ENCODE measurements around the gene CCNB1. TPM values are rescaled to one million over a fixed set of nuclear protein-coding genes. Genes with fewer than 3 reads are reported as not detected.

Gene CCNB1
- total RNA-seq, 1 experiment from 2014 or later: 281 TPM

GRCh38 chr5:69209602-69210001 lies 42.7 kb downstream of the CCNB1 start:
- ChIA-PET POLR2A (no interaction called here), RAD21 (ENCODE audit: low non-redundant PET in 1 of 2, low total read pairs in 2 of 2, uncharacterized antibody in 2 of 2, unreplicated experiment in 2 of 2) (no interaction called here), CTCF (no interaction called here)
- intact Hi-C loops (cut with micrococcal nuclease): loop anchor here (10.0 kb wide), 1 partner anchor 115 kb away; the partner anchor contains the start of gene SLC30A5
- no peak overlapping the region for H3K4me3 ChIP-seq (replicated peaks in 1 of 2; ENCODE audit: low read depth in 1 of 2, low read length in 2 of 2)
- ATAC-seq (no peak), DNase-seq (ENCODE audit: low read depth, low spot score) (no peak)
- no peaks in the 10 kb centered on the region for H3K27me3 ChIP-seq (ENCODE audit: insufficient read depth, low read length)
- H3K9ac ChIP-seq (ENCODE audit: low read length): no peak overlapping the region
- no peak overlapping the region for H3K27ac ChIP-seq (ENCODE audit: low read depth, low read length)
- no peaks in the 10 kb centered on the region for H3K9me2 ChIP-seq (ENCODE audit: insufficient read depth)
- peaks cover 0 to 9% of the 10 kb centered on the region in 2 experiments; a peak in 2 of 4 replicates for H3K36me3 ChIP-seq (ENCODE audit: control insufficient read depth in 1 of 2, insufficient read depth in 2 of 2, low read length in 2 of 2)
- peaks cover 12 to 17% of the 10 kb centered on the region in 2 experiments for H3K4me1 ChIP-seq (ENCODE audit: control insufficient read depth in 1 of 2, insufficient read depth in 2 of 2, low read length in 2 of 2)
- H3K4me2 ChIP-seq (ENCODE audit: low read length): no peak overlapping the region
- H2AFZ ChIP-seq (ENCODE audit: low read depth, low read length, poor library complexity, severe bottlenecking): no peak overlapping the region
- TSS peak; percentile 61 for BruUV-seq (replicated peaks)
- H3K79me2 ChIP-seq (ENCODE audit: insufficient read depth, low read length): no peaks in the 10 kb centered on the region
- H4K20me1 ChIP-seq (ENCODE audit: insufficient read depth): no peaks in the 10 kb centered on the region; the same call in 1 of the 2 replicates
- TF ChIP-seq, protein P1, sequence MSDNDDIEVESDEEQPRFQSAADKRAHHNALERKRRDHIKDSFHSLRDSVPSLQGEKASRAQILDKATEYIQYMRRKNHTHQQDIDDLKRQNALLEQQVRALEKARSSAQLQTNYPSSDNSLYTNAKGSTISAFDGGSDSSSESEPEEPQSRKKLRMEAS (IDR thresholded peaks at IDR 0.05): no peak
- no peak for TF ChIP-seq EZH2 (IDR thresholded peaks at IDR 0.05)
- no peak for TF ChIP-seq TCF7L2 (IDR thresholded peaks at IDR 0.05; ENCODE audit: borderline replicate concordance, extremely low read depth, insufficient read depth, insufficient read length)
- no peak for TF ChIP-seq ZNF274 (IDR thresholded peaks at IDR 0.05; ENCODE audit: low read depth, low read length)
- TF ChIP-seq SRF (IDR thresholded peaks at IDR 0.05; ENCODE audit: low read depth): no peak
- TF ChIP-seq YY1 (IDR thresholded peaks at IDR 0.05; ENCODE audit: extremely low read depth, insufficient replicate concordance, low read depth, low read length): no peak
- no peak for TF ChIP-seq CTCF (IDR thresholded peaks at IDR 0.05 in 2 of 3, conservative IDR thresholded peaks at IDR 0.05 in 1 of 3; ENCODE audit: borderline replicate concordance in 1 of 3, insufficient read depth in 1 of 3, low read depth in 2 of 3, low read length in 2 of 3)
- TF ChIP-seq RAD21 (IDR thresholded peaks at IDR 0.05; ENCODE audit: low read depth): no peak
- no peak for TF ChIP-seq ZFX (IDR thresholded peaks at IDR 0.05)
- no peak for TF ChIP-seq JUND (IDR thresholded peaks at IDR 0.05)
- no peak for TF ChIP-seq SIN3A (IDR thresholded peaks at IDR 0.05; ENCODE audit: low read depth)
- TF ChIP-seq EZH2phosphoT487 (IDR thresholded peaks at IDR 0.05; ENCODE audit: borderline replicate concordance): no peak
- TF ChIP-seq ZBTB33 (IDR thresholded peaks at IDR 0.05; ENCODE audit: extremely low read depth, insufficient replicate concordance, low read length): no peak
- no peak for TF ChIP-seq POLR2A (IDR thresholded peaks at IDR 0.05; ENCODE audit: borderline replicate concordance, extremely low read depth, insufficient read depth, insufficient read length)
- no peak for TF ChIP-seq SP1 (IDR thresholded peaks at IDR 0.05; ENCODE audit: low read depth)
- no peak for TF ChIP-seq FOSL1 (IDR thresholded peaks at IDR 0.05; ENCODE audit: low read depth)
- no peak for TF ChIP-seq CEBPB (IDR thresholded peaks at IDR 0.05; ENCODE audit: low read depth)
- TF ChIP-seq CBX3 (IDR thresholded peaks at IDR 0.05; ENCODE audit: low read depth): no peak
- no peaks in the 10 kb centered on the region for H3K9me3 ChIP-seq (ENCODE audit: control insufficient read depth in 1 of 2, insufficient read depth in 1 of 2, low read depth in 1 of 2, low read length in 2 of 2)

All from HCT116 (cell line).